Epithelial cell of prostate (primary cell): ENCODE data around the gene FAM13A.
"Not testable (repeated sequence)": the region's sequence is repeated elsewhere in the genome, so short reads cannot be mapped to it uniquely, and the experiment has no call there.

ENCODE experiments used
- DNase-seq: peaks from one replicate; pipeline ENCODE4 v3.0.0-alpha.2; 2011; ENCODE audit warnings: low read depth, low spot score
- H3K27ac ChIP-seq: fragments of 450-650 bp; 2 replicates; pipeline ENCODE4 v1.5.1; 2017; ENCODE audit warnings: mild to moderate bottlenecking

The FAM13A gene

GRCh38 chr4:88967883-88968331 is 89.1 kb downstream of the FAM13A start:
- peak overlapping the region; percentile 10 for H3K27ac ChIP-seq
- DNase-seq: no peak

GRCh38 chr4:88965053-88965452 is 91.9 kb downstream of the FAM13A start:
- H3K27ac ChIP-seq: peak overlapping the region; percentile 89
- no peak for DNase-seq

GRCh38 chr4:88964450-88964849 is 92.5 kb downstream of the FAM13A start:
- H3K27ac ChIP-seq: peak overlapping the region; percentile 89

GRCh38 chr4:88963817-88964216 is 93.2 kb downstream of the FAM13A start:
- peak overlapping the region; percentile 89 for H3K27ac ChIP-seq

More at GRCh38 chr4:88964450-88964849, 92.5 kb downstream of the FAM13A start:
- no peak for DNase-seq

GRCh38 chr4:88962396-88962795 is 94.6 kb downstream of the FAM13A start:
- DNase-seq: no peak
- no peak overlapping the region for H3K27ac ChIP-seq

More at GRCh38 chr4:88963817-88964216, 93.2 kb downstream of the FAM13A start:
- DNase-seq: peak; percentile 89

- H3K27ac ChIP-seq: no peak overlapping the region
- DNase-seq: no peak
Measured at GRCh38 chr4:88960576-88960975, 96.4 kb downstream of the FAM13A start.

- DNase-seq: no peak
Measured at GRCh38 chr4:88958080-88958479, 98.9 kb downstream of the FAM13A start.

GRCh38 chr4:88957570-88957969 is 99.4 kb downstream of the FAM13A start:
- DNase-seq: no peak
- H3K27ac ChIP-seq: no peak overlapping the region

More at GRCh38 chr4:88958080-88958479, 98.9 kb downstream of the FAM13A start:
- no peak overlapping the region for H3K27ac ChIP-seq

- H3K27ac ChIP-seq: no peak overlapping the region
- no peak for DNase-seq
Measured at GRCh38 chr4:88955580-88956380, 101.2 kb downstream of the FAM13A start.

GRCh38 chr4:88953400-88953799 is 103.6 kb downstream of the FAM13A start:
- no peak overlapping the region for H3K27ac ChIP-seq
- no peak for DNase-seq

GRCh38 chr4:88952081-88952480 is 104.9 kb downstream of the FAM13A start:
- H3K27ac ChIP-seq: no peak overlapping the region
- no peak for DNase-seq

- DNase-seq: no peak
- H3K27ac ChIP-seq: no peak overlapping the region
Measured at GRCh38 chr4:88949605-88950004, 107.4 kb downstream of the FAM13A start.

- no peak overlapping the region for H3K27ac ChIP-seq
- DNase-seq: no peak
Measured at GRCh38 chr4:88940506-88940905, 116.5 kb downstream of the FAM13A start.

- H3K27ac ChIP-seq: no peak overlapping the region
Measured at GRCh38 chr4:88939697-88940096, 117.3 kb downstream of the FAM13A start.

GRCh38 chr4:88938138-88938537 is 118.8 kb downstream of the FAM13A start:
- peak overlapping the region; percentile 49 for H3K27ac ChIP-seq
- peak; percentile 78 for DNase-seq

More at GRCh38 chr4:88939697-88940096, 117.3 kb downstream of the FAM13A start:
- no peak for DNase-seq

GRCh38 chr4:88937081-88937480 is 119.9 kb downstream of the FAM13A start:
- no peak for DNase-seq
- H3K27ac ChIP-seq: peak overlapping the region; percentile 49

GRCh38 chr4:88933414-88934160 is 123.4 kb downstream of the FAM13A start:
- no peak overlapping the region for H3K27ac ChIP-seq
- DNase-seq: no peak

- DNase-seq: no peak
- no peak overlapping the region for H3K27ac ChIP-seq
Measured at GRCh38 chr4:88928852-88929251, 128.1 kb downstream of the FAM13A start.

- no peak overlapping the region for H3K27ac ChIP-seq
- DNase-seq: no peak
Measured at GRCh38 chr4:88927420-88927819, 129.6 kb downstream of the FAM13A start.

GRCh38 chr4:88919056-88919455 is 137.9 kb downstream of the FAM13A start:
- DNase-seq: peak; percentile 62
- H3K27ac ChIP-seq: peak overlapping the region; percentile 56

- DNase-seq, H3K27ac ChIP-seq: not testable (repeated sequence)
Measured at GRCh38 chr4:88913181-88913580, 143.8 kb downstream of the FAM13A start.
